GM18507 (cell line): ENCODE results near the gene OR7G2.
"Not testable (repeated sequence)": the region's sequence is repeated elsewhere in the genome, so short reads cannot be mapped to it uniquely, and the experiment has no call there.

Experiments used
- DNase-seq: peaks from one replicate; pipeline ENCODE4 v3.0.0; 2011; ENCODE audit warnings: low read depth; ENCODE audit not compliant: insufficient read length; ENCODE audit errors: extremely low spot score
- FAIRE-seq: peaks from 2 replicates; lab custom pipeline; 2011; peaks lifted over from hg19 to GRCh38; lab: Jason Lieb, UNC

The OR7G2 gene

DNA sequence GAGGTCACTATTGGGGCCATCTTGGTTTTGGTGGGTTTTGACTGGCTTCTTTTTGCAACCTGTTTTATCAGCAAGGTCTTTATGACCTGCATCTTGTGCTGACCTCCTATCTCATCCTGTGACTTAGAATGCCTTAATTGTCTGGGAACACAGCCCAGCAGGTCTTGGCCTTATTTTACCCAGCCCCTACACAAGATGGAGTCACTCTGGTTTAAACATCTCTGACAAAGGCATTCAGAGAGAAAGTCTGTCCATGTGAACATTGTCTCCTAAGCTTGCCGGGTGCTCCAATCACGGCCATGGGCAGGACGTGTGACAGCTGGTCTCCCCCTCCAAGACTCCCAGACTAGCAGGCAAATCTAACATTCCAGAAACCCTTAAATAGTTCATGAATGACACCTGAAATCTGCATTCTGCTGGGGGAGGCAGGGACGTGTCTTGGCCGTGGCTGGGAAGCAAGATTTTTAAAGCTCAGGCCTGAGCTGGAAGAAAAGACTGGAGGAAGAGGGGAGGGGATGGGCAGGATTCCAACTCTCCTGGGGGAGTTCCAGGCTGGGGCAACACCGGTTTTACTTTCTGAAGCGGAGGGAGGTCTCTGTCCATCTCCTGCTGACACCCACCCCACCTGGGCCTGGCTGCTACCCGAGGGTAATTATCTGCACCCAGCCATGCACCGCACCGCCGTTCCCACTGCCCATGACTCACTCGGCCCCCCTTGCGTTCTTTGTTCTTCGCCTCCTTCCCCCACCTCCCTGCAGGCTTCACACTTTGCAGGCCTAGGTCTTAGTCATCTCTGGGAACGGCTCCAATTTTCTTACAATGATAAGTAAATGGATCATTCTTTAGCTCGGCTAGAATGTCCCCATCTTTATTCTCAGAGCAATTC, 32.0 kb downstream of the OR7G2 start:
- DNase-seq (no peak), FAIRE-seq (no peak)

- DNase-seq (no peak), FAIRE-seq (no peak)
These were observed 33.5 kb downstream of the OR7G2 start for GRCh38 chr19:9073806-9074205.

GRCh38 chr19:9071720-9072119, 35.6 kb downstream of the OR7G2 start:
- FAIRE-seq, DNase-seq: not testable (repeated sequence)

DNA sequence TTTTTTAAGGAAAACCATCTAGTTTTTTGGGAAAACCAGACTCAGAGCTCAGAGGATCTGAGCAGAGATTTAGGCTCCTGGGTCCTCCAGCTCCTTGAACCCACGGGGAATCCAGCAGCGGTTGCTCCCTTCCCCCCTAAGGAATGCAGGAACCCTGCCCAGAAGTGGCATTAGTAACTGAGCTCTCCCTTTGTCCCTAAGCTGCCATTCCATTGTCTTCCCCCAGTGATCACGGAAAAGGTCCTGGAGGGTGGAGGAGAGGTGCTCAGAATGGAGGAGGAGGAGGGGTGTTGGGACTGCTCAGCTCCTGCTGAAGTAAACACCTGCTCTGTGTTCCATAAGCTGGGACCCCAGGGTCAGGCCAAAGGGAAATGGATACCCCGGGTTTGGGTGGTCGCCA, 37.2 kb downstream of the OR7G2 start:
- no peak for DNase-seq
- no peak for FAIRE-seq

DNA sequence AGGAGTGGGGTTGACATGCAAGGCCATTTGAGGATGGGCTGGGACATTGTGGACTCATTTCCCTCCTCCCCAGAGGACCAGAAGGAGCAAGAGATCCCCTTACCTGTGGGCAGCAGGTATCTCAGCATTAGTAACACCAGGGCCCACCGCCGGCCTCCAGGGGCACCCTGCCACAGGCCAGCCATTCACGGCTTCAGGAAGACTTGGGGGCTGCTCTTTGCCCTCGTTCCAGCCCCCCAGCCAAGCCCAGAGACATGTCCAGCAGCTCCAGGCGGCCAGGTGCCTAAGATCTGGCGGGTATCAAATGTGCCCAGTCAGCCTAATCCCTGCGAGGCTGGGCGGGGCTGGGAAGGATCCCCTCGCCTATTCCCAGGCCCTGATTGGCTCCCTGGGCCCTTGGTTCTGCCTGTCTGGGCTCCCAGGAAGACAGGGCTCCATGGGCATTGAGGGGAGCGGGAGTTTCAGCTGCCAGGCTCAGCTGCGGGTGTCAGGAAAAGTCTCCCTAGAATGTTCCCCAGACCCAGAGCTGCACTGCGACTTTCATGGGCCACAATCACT, 41.7 kb downstream of the OR7G2 start:
- no peak for DNase-seq

GRCh38 chr19:9061879-9062278, 45.4 kb downstream of the OR7G2 start:
- DNase-seq (no peak), FAIRE-seq (no peak)

More for the DNA sequence above, 41.7 kb downstream of the OR7G2 start:
- no peak for FAIRE-seq

- no peak for FAIRE-seq
- DNase-seq: no peak
These were observed 46.5 kb downstream of the OR7G2 start for GRCh38 chr19:9060564-9061340.

GRCh38 chr19:9058905-9059667, 48.2 kb downstream of the OR7G2 start:
- FAIRE-seq (no peak), DNase-seq (no peak)

GRCh38 chr19:9057505-9058258, 49.6 kb downstream of the OR7G2 start:
- FAIRE-seq: no peak
- no peak for DNase-seq

- not testable (repeated sequence) for FAIRE-seq, DNase-seq
These were observed 51.1 kb downstream of the OR7G2 start for GRCh38 chr19:9056131-9056530.

GRCh38 chr19:9054765-9055164, 52.5 kb downstream of the OR7G2 start:
- FAIRE-seq (no peak), DNase-seq (no peak)

DNA sequence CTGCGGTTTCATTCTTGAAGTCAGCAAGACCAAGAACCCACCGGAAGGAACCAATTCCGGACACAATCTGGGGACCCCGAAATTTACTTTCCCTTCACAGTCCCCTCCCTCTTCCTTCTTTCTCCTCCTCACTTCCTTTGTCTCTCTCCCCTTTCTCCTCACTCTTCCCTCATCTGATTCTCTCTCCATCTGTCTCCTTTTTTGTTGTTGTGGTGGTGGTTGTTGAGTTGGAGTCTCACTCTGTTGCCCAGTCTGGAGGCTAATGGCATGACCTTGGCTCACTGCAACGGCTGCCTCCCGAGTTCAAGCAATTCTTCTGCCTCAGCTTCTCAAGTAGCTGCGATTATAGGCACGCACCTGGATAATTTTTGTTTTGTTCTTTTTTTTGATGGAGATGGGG, 53.1 kb downstream of the OR7G2 start:
- DNase-seq (no peak), FAIRE-seq (no peak)

DNA sequence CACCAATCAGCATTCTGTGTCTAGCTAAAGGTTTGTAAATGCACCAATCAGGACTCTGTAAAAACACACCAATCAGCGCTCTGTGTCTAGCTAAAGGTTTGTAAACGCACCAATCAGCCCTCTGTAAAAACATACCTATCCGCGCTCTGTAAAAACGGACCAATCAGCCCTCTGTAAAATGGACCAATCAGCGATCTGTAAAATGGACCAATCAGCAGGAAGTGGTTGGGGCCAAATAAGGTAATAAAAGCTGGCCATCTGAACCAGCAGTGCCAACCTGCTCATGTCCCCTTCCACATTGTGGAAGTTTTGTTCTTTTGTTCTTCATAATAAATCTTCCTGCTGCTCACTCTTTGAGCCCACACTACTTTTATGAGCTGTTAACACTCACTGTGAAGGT, 53.6 kb downstream of the OR7G2 start:
- not testable (repeated sequence) for FAIRE-seq, DNase-seq

DNA sequence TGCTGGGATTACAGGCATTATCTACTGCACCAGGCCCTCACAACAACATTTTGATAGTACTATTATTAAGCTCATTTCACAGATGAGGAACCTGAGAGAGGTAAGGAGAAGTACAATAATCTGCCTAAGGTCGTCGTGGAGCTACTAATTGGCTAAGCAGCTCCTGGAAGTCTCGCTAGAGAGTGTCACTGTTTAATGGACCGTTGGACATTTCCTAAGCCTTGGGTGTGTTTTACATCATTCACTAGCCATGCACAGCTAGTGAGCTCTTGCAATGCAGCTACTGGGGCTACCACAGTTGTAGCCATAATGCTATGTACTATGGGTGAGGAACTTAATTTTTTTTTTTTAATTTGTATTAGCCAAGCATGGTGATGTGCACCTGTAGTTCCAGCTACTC, 54.4 kb downstream of the OR7G2 start:
- no peak for FAIRE-seq
- DNase-seq: no peak
